ENCODE results near the gene SLC25A23. TPM values are rescaled to one million over a fixed set of nuclear protein-coding genes. Genes with fewer than 3 reads are reported as not detected.

Gene SLC25A23
- total RNA-seq, 3 donors from 2014 or later: 14.0 to 37.8 (median 18.4) TPM

GRCh38 chr19:6425732-6426620, 33.6 kb downstream of the SLC25A23 start:
- no peak for TF ChIP-seq POLR2AphosphoS5 (IDR thresholded peaks at IDR 0.05)
- no peak for TF ChIP-seq CTCF (IDR thresholded peaks at IDR 0.05)
- no peak for TF ChIP-seq POLR2A (IDR thresholded peaks at IDR 0.05)
- Histone ChIP-seq H3K4me1 (peaks cover 3 to 11% of the 10 kb centered on the region in 2 donors), H3K27me3 (no peaks in the 10 kb centered on the region), H3K4me3 (peak overlapping the region in 2 of 3 donors; percentile 84 to 96), H3K27ac (peak overlapping the region; percentile 82 to 92), H3K9me3 (no peaks in the 10 kb centered on the region), H3K36me3 (no peaks in the 10 kb centered on the region)
- no peak for DNase-seq (ENCODE audit: low spot score in 2 of 2)
- intact Hi-C loops (cut with DNase I; ENCODE audit: low total_unique reads): loop anchor here (2.0 kb wide), 1 partner anchor 47 kb away; no protein-coding TSS in a partner anchor

DNA sequence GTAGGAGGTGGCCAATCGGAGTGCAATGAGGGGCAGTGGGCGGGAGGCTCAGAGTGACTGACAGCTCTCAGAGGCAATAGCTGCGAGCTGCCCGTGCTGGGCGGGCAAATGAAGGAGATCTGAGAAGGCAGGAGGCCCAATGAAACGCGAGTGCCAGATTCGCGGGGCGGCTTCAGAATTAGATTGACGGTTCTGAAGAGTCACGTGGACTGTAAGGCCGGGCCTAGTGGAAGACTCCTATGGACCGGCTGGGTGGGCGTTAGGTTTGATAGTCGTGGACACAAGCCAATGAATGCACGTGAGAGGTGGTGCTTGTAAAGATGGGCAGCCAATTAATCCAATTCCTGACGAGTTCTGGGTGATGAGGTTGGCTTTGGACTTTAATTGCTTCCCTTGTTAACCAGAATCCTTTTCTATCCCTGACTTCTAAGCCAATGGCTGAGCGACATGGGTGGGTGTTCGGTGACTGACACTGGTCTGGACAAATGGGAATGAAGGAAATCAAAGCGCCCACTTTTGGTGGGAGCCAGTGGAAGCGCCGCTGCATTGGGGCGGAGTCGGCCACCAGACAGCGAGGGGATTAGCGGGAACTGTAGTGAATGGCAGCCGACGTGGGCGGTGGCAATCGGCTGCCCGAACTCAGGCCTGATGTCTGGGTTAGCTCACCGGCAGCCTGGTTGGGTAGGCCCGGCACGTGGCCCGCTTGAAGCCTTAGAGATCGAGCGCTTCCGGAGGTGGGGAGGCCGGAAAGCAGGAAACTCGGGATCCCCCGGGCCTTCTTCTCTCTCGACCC, 34.5 kb downstream of the SLC25A23 start:
- TF ChIP-seq POLR2A (IDR thresholded peaks at IDR 0.05) (no peak), CTCF (IDR thresholded peaks at IDR 0.05) (no peak), POLR2AphosphoS5 (IDR thresholded peaks at IDR 0.05) (peak in 2 of 3 donors; percentile 45 to 62)
- Histone ChIP-seq H3K36me3 (no peaks in the 10 kb centered on the region), H3K9me3 (no peaks in the 10 kb centered on the region), H3K4me1 (peaks cover 3 to 11% of the 10 kb centered on the region in 2 donors), H3K27ac (peak overlapping the region; percentile 82 to 92), H3K4me3 (peak overlapping the region; percentile 76 to 96 (median 84)), H3K27me3 (no peaks in the 10 kb centered on the region)
- DNase-seq (ENCODE audit: low spot score in 2 of 2): peak; percentile 100
- intact Hi-C loops (cut with DNase I; ENCODE audit: low total_unique reads): loop anchor here (1.0 kb wide), 1 partner anchor 31 kb away; no protein-coding TSS in a partner anchor

DNA sequence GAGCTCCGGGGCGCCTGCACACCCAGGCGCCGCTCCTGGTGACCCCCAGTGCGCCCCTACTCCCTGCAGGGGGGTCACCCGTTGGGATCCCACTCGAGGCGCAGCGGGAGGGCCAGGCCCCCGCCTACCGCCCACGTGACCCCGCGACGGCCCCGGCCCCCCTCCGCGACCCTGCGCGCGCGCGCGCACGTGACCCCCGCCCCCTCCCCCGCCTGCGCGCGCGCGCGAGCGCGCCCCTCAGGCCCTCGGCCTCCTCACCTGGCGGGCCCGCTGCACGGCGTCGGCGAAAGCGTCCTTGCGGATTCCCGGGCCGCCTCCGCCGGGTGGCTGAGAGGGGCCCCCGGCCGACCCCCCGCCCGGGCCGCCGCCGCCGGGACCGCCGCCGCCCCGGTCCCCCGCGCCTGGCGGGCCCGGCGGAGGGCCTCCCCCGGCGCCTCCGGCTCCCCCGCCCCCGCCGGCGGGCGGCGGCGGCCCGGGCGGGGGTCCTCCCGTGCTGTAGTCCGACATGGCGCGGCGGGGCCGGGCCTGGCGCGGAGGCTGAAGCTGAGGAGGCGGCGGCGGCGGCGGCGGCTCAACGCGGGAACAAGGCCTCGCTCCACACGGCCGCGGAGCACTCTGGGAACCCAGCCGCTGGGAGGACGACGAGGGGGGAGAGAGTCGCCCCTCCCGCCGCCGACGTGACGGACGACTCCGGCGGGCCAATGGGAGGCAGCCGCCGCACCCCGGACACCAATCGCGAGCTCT, 35.2 kb downstream of the SLC25A23 start, which contains the start of gene KHSRP:
TSS of gene KHSRP (minus strand) at position 617 of the 744 bp plus-strand sequence. CDS start at position 507, 110 bp downstream.
- Histone ChIP-seq H3K4me3 (peak within 1 kb of the TSS; percentile 76 to 96 (median 84)), H3K9me3 (no peaks in the 10 kb centered on the region), H3K4me1 (peaks cover 3 to 11% of the 10 kb centered on the region in 2 donors), H3K27ac (peak within 1 kb of the TSS; percentile 82 to 93), H3K36me3 (no peaks in the 10 kb centered on the region), H3K27me3 (no peaks in the 10 kb centered on the region)
- intact Hi-C loops (cut with DNase I; ENCODE audit: low total_unique reads): loop anchor here (1.0 kb wide), 1 partner anchor 32 kb away; no protein-coding TSS in a partner anchor
- TF ChIP-seq POLR2A (IDR thresholded peaks at IDR 0.05) (peak; percentile 40), POLR2AphosphoS5 (IDR thresholded peaks at IDR 0.05) (peak in 2 of 3 donors; percentile 50 to 84), CTCF (IDR thresholded peaks at IDR 0.05) (no peak)
- DNase-seq (ENCODE audit: low spot score in 2 of 2): no peak

DNA sequence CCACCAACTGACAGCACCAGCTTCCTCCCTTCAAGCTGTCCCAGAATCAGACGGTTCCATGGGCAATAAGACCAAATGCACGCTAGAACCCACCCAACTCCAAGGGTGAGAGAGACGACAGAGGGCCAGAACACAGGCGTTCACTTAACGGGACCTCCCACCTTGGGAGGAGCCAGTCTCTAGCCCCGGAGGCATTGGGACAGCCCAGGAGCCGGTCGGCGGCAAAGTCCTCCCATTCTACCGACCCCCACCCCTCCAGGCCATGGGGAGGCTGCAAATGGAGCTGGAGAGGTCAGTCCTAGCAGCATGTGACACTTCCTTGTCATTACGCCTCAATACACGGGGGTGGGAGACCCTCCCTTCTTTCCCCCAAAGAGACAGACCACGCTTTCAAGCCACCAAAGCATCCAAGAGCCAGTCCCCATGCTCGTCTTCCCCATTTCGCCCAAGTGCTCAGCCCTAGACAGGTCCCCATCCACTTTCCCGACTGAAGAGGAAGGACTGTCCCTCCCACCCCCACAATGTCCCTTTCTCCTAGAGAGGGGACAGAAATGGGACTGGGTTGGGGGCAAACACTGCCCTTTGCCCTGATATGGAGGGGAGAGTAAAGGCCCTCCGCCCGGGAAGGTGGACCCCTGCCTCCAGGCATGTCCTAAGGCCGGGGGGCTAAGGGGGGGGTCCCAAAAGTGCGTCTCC, 35.9 kb downstream of the SLC25A23 start:
- H3K4me3 ChIP-seq: peak overlapping the region; percentile 76 to 96 (median 84)
- H3K9me3 ChIP-seq: no peaks in the 10 kb centered on the region
- no peak for DNase-seq (ENCODE audit: low spot score in 2 of 2)
- peaks cover 3 to 11% of the 10 kb centered on the region in 2 donors for H3K4me1 ChIP-seq
- H3K27ac ChIP-seq: peak overlapping the region; percentile 75 to 93
- intact Hi-C loops (cut with DNase I; ENCODE audit: low total_unique reads): loop anchor here (1.0 kb wide), 1 partner anchor 33 kb away; no protein-coding TSS in a partner anchor
- TF ChIP-seq CTCF (IDR thresholded peaks at IDR 0.05) (no peak), POLR2AphosphoS5 (IDR thresholded peaks at IDR 0.05) (no peak), POLR2A (IDR thresholded peaks at IDR 0.05) (no peak)
- no peaks in the 10 kb centered on the region for H3K36me3 ChIP-seq
- H3K27me3 ChIP-seq: no peaks in the 10 kb centered on the region
